Measurements from ENCODE around the gene DUXA.

DNA sequence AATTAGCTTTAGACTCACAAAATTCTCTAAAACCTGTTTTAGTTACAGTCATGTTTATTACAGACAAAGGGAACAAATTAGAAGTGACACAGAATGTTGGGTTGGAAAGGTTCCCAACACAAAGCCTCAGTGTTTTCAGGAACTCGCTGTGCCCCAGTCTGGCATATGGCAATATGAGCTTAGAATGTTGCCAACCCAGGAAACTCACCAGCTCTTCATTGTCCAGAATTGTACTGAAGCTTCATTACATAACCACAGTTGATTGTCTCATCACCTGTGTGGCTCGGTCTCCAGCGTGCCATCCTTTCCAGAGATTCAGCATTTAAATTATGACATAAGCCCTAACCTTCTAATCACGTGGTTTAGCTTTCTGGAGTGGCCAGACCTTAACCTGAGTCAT, 43.1 kb upstream of the DUXA start:
- TF ChIP-seq, protein P1, sequence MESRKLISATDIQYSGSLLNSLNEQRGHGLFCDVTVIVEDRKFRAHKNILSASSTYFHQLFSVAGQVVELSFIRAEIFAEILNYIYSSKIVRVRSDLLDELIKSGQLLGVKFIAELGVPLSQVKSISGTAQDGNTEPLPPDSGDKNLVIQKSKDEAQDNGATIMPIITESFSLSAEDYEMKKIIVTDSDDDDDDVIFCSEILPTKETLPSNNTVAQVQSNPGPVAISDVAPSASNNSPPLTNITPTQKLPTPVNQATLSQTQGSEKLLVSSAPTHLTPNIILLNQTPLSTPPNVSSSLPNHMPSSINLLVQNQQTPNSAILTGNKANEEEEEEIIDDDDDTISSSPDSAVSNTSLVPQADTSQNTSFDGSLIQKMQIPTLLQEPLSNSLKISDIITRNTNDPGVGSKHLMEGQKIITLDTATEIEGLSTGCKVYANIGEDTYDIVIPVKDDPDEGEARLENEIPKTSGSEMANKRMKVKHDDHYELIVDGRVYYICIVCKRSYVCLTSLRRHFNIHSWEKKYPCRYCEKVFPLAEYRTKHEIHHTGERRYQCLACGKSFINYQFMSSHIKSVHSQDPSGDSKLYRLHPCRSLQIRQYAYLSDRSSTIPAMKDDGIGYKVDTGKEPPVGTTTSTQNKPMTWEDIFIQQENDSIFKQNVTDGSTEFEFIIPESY (IDR thresholded peaks at IDR 0.05): no peak
- no peak for TF ChIP-seq CEBPB (IDR thresholded peaks at IDR 0.05; ENCODE audit: borderline replicate concordance in 1 of 2, low read depth in 2 of 2, low read length in 2 of 2)
- TF ChIP-seq, protein P2, sequence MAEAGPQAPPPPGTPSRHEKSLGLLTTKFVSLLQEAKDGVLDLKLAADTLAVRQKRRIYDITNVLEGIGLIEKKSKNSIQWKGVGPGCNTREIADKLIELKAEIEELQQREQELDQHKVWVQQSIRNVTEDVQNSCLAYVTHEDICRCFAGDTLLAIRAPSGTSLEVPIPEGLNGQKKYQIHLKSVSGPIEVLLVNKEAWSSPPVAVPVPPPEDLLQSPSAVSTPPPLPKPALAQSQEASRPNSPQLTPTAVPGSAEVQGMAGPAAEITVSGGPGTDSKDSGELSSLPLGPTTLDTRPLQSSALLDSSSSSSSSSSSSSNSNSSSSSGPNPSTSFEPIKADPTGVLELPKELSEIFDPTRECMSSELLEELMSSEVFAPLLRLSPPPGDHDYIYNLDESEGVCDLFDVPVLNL (IDR thresholded peaks at IDR 0.05; ENCODE audit: low read depth, low read length): no peak
- no peak for TF ChIP-seq FOXM1 (IDR thresholded peaks at IDR 0.05; ENCODE audit: low read depth, low read length)
- TF ChIP-seq TARDBP (IDR thresholded peaks at IDR 0.05; ENCODE audit: borderline replicate concordance): no peak
- no peak for TF ChIP-seq ZNF207 (IDR thresholded peaks at IDR 0.05; ENCODE audit: borderline replicate concordance)
- TF ChIP-seq, protein P3, sequence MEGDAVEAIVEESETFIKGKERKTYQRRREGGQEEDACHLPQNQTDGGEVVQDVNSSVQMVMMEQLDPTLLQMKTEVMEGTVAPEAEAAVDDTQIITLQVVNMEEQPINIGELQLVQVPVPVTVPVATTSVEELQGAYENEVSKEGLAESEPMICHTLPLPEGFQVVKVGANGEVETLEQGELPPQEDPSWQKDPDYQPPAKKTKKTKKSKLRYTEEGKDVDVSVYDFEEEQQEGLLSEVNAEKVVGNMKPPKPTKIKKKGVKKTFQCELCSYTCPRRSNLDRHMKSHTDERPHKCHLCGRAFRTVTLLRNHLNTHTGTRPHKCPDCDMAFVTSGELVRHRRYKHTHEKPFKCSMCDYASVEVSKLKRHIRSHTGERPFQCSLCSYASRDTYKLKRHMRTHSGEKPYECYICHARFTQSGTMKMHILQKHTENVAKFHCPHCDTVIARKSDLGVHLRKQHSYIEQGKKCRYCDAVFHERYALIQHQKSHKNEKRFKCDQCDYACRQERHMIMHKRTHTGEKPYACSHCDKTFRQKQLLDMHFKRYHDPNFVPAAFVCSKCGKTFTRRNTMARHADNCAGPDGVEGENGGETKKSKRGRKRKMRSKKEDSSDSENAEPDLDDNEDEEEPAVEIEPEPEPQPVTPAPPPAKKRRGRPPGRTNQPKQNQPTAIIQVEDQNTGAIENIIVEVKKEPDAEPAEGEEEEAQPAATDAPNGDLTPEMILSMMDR (IDR thresholded peaks at IDR 0.05 in 2 of 3, conservative IDR thresholded peaks at IDR 0.05 in 1 of 3; ENCODE audit: control insufficient read depth in 2 of 3, extremely low read depth in 1 of 3, insufficient read depth in 1 of 3, low read depth in 3 of 3, low read length in 3 of 3): no peak
- TF ChIP-seq, protein P4, sequence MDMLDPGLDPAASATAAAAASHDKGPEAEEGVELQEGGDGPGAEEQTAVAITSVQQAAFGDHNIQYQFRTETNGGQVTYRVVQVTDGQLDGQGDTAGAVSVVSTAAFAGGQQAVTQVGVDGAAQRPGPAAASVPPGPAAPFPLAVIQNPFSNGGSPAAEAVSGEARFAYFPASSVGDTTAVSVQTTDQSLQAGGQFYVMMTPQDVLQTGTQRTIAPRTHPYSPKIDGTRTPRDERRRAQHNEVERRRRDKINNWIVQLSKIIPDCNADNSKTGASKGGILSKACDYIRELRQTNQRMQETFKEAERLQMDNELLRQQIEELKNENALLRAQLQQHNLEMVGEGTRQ (IDR thresholded peaks at IDR 0.05; ENCODE audit: borderline replicate concordance, low read depth, low read length): no peak

Measured in GM12878 (cell line).